ENCODE data around the gene PHC3. TPM values are rescaled to one million over a fixed set of nuclear protein-coding genes. Genes with fewer than 3 reads are reported as not detected.

The PHC3 gene
- total and polyA plus RNA-seq, 2 of the 13 experiments (the other 11 are each of a cell fraction or from before 2014, with no cell fraction given): 24.1 to 49.0 TPM

GRCh38 chr3:170221924-170222646 is 40.6 kb upstream of the PHC3 start, which contains the start of gene PRKCI (continued):
- no peak for TF ChIP-seq ZFP62 (CRISPR knock-in tag; IDR thresholded peaks at IDR 0.05)
- no peak for TF ChIP-seq ZBTB7B (CRISPR knock-in tag; IDR thresholded peaks at IDR 0.05)
- no peak for TF ChIP-seq ZNF576 (CRISPR knock-in tag; IDR thresholded peaks at IDR 0.05)
- TF ChIP-seq, protein P1, sequence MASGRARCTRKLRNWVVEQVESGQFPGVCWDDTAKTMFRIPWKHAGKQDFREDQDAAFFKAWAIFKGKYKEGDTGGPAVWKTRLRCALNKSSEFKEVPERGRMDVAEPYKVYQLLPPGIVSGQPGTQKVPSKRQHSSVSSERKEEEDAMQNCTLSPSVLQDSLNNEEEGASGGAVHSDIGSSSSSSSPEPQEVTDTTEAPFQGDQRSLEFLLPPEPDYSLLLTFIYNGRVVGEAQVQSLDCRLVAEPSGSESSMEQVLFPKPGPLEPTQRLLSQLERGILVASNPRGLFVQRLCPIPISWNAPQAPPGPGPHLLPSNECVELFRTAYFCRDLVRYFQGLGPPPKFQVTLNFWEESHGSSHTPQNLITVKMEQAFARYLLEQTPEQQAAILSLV (CRISPR knock-in tag; IDR thresholded peaks at IDR 0.05; ENCODE audit: borderline replicate concordance): no peak
- TF ChIP-seq ZNF781 (CRISPR knock-in tag; IDR thresholded peaks at IDR 0.05; ENCODE audit: borderline replicate concordance, not compliant biosample characterization): peak; percentile 80
- no peak for TF ChIP-seq ZNF557 (CRISPR knock-in tag; IDR thresholded peaks at IDR 0.05)
- no peak for TF ChIP-seq MBD4 (IDR thresholded peaks at IDR 0.05; ENCODE audit: borderline replicate concordance, low read length)
- TF ChIP-seq HOXA9 (CRISPR knock-in tag; IDR thresholded peaks at IDR 0.05; ENCODE audit: borderline replicate concordance): no peak
- 0 out of 2 replicates have a peak, but pooled peaks have one; percentile 45 for TF ChIP-seq HNF1A (IDR thresholded peaks at IDR 0.05; ENCODE audit: low read depth)
- TF ChIP-seq HNF1A (CRISPR knock-in tag; IDR thresholded peaks at IDR 0.05; ENCODE audit: borderline replicate concordance): peak; percentile 58; the same call in 1 of the 2 replicates
- no peak for TF ChIP-seq ZNF260 (CRISPR knock-in tag; IDR thresholded peaks at IDR 0.05; ENCODE audit: borderline replicate concordance, low read depth)
- TF ChIP-seq ZC3H13 (CRISPR knock-in tag; IDR thresholded peaks at IDR 0.05): no peak
- no peak for TF ChIP-seq MTA3 (CRISPR knock-in tag; IDR thresholded peaks at IDR 0.05)
- no peak for TF ChIP-seq KLF13 (CRISPR knock-in tag; IDR thresholded peaks at IDR 0.05)
- peak; percentile 64; the same call in 1 of the 2 replicates for TF ChIP-seq KMT2B (CRISPR knock-in tag; IDR thresholded peaks at IDR 0.05)
- 0 out of 2 replicates have a peak, but pooled peaks have one; percentile 57 for TF ChIP-seq ZNF343 (CRISPR knock-in tag; IDR thresholded peaks at IDR 0.05)
- TF ChIP-seq CHD2 (IDR thresholded peaks at IDR 0.05; ENCODE audit: low read depth, low read length): no peak
- no peak for TF ChIP-seq KDM6A (CRISPR knock-in tag; IDR thresholded peaks at IDR 0.05; ENCODE audit: low read depth)
- no peak for TF ChIP-seq FOXJ3 (CRISPR knock-in tag; IDR thresholded peaks at IDR 0.05; ENCODE audit: borderline replicate concordance)
- no peak for TF ChIP-seq ZSCAN20 (CRISPR knock-in tag; IDR thresholded peaks at IDR 0.05; ENCODE audit: borderline replicate concordance)
- no peak for TF ChIP-seq KDM1A (CRISPR knock-in tag; IDR thresholded peaks at IDR 0.05)
- TF ChIP-seq NFIB (CRISPR knock-in tag; IDR thresholded peaks at IDR 0.05; ENCODE audit: borderline replicate concordance): no peak
- TF ChIP-seq ZNF878 (CRISPR knock-in tag; IDR thresholded peaks at IDR 0.05): no peak
